DND-41 (cell line): Measurements from ENCODE around the gene C6orf62.
"Not testable (repeated sequence)": the region's sequence is repeated elsewhere in the genome, so short reads cannot be mapped to it uniquely, and the experiment has no call there.

Source experiments
- ATAC-seq: fragments of 200-7000 bp; cut with Tn5 transposase; 3 replicates; pipeline ENCODE4 v1.9.1; 2021; ENCODE audit warnings: low read depth; ENCODE audit not compliant: insufficient read depth
- DNase-seq: peaks from one replicate; pipeline ENCODE4 v3.0.0-alpha.2; 2020
- H2AFZ ChIP-seq: 2 replicates; pipeline ENCODE4 v1.6.0; 2012; ENCODE audit warnings: low read depth, low read length
- H3K27ac ChIP-seq: 2 replicates; pipeline ENCODE4 v1.5.1; 2012; ENCODE audit warnings: low read length, inconsistent platforms
- H3K27me3 ChIP-seq: fragments of 200-600 bp; sonication (generic); 2 replicates; pipeline ENCODE4 v1.6.0; 2012; ENCODE audit warnings: low read length, mild to moderate bottlenecking, inconsistent platforms; ENCODE audit not compliant: insufficient read depth, poor library complexity
- H3K36me3 ChIP-seq: 2 replicates; pipeline ENCODE4 v1.5.1; 2012; ENCODE audit warnings: low read length, inconsistent platforms; ENCODE audit not compliant: insufficient read depth
- H3K4me1 ChIP-seq: 2 replicates; pipeline ENCODE4 v1.5.1; 2012; ENCODE audit warnings: mild to moderate bottlenecking, low read length; ENCODE audit not compliant: insufficient read depth
- H3K4me2 ChIP-seq: 2 replicates; pipeline ENCODE4 v1.6.0; 2012; ENCODE audit warnings: mild to moderate bottlenecking, moderate library complexity, low read length, inconsistent platforms; ENCODE audit not compliant: insufficient read depth
- H3K4me3 ChIP-seq, 2 experiments: fragments of 200-600 bp in 1 of 2; shearing (Covaris generic) in 1 of 2; 2 replicates each; pipeline ENCODE4 v1.5.1; 2012 to 2016; ENCODE audit warnings: inconsistent platforms in 2 of 2, low read length in 2 of 2, mild to moderate bottlenecking in 2 of 2, low read depth in 1 of 2, moderate library complexity in 1 of 2
- H3K79me2 ChIP-seq: 2 replicates; pipeline ENCODE4 v1.6.0; 2012; ENCODE audit warnings: low read length, inconsistent platforms; ENCODE audit not compliant: insufficient read depth
- H3K9ac ChIP-seq: 2 replicates; pipeline ENCODE4 v1.6.0; 2012; ENCODE audit warnings: low read depth, mild to moderate bottlenecking, inconsistent platforms, low read length, moderate library complexity
- H3K9me3 ChIP-seq: 2 replicates; pipeline ENCODE4 v1.5.1; 2012; ENCODE audit warnings: low read length, moderate library complexity, mild to moderate bottlenecking, inconsistent platforms; ENCODE audit not compliant: insufficient read depth, severe bottlenecking
- H4K20me1 ChIP-seq: 2 replicates; pipeline ENCODE4 v1.6.0; 2012; ENCODE audit warnings: low read length; ENCODE audit not compliant: insufficient read depth
- EZH2 ChIP-seq: IDR thresholded peaks from 3 replicates; pipeline ENCODE4 v1.6.1; 2012; ENCODE audit warnings: borderline replicate concordance, low read depth, mild to moderate bottlenecking, moderate library complexity, low read length, inconsistent platforms; ENCODE audit not compliant: severe bottlenecking
- TF ChIP-seq, protein P1 (sequence below): IDR thresholded peaks from 2 replicates; pipeline ENCODE4 v1.5.1; 2012; ENCODE audit warnings: borderline replicate concordance, low read length, moderate library complexity, mild to moderate bottlenecking; ENCODE audit not compliant: poor library complexity, severe bottlenecking; ENCODE audit errors: extremely low read depth

C6orf62 gene

GRCh38 chr6:24759718-24760117, 40.8 kb upstream of the C6orf62 start:
- H3K4me3 ChIP-seq = no peak overlapping the region
- no peaks in the 10 kb centered on the region for H3K9me3 ChIP-seq
- no peak overlapping the region for H3K27ac ChIP-seq
- no peak for DNase-seq
- H2AFZ ChIP-seq = no peak overlapping the region
- no peaks in the 10 kb centered on the region for H4K20me1 ChIP-seq
- ATAC-seq = no peak
- no peak overlapping the region for H3K9ac ChIP-seq
- H3K4me2 ChIP-seq = no peak overlapping the region
- TF ChIP-seq EZH2 = no peak
- TF ChIP-seq, protein P1, sequence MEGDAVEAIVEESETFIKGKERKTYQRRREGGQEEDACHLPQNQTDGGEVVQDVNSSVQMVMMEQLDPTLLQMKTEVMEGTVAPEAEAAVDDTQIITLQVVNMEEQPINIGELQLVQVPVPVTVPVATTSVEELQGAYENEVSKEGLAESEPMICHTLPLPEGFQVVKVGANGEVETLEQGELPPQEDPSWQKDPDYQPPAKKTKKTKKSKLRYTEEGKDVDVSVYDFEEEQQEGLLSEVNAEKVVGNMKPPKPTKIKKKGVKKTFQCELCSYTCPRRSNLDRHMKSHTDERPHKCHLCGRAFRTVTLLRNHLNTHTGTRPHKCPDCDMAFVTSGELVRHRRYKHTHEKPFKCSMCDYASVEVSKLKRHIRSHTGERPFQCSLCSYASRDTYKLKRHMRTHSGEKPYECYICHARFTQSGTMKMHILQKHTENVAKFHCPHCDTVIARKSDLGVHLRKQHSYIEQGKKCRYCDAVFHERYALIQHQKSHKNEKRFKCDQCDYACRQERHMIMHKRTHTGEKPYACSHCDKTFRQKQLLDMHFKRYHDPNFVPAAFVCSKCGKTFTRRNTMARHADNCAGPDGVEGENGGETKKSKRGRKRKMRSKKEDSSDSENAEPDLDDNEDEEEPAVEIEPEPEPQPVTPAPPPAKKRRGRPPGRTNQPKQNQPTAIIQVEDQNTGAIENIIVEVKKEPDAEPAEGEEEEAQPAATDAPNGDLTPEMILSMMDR = no peak
- no peaks in the 10 kb centered on the region for H3K4me1 ChIP-seq
- H3K27me3 ChIP-seq = no peaks in the 10 kb centered on the region
- no peaks in the 10 kb centered on the region for H3K79me2 ChIP-seq
- no peaks in the 10 kb centered on the region for H3K36me3 ChIP-seq

DNA sequence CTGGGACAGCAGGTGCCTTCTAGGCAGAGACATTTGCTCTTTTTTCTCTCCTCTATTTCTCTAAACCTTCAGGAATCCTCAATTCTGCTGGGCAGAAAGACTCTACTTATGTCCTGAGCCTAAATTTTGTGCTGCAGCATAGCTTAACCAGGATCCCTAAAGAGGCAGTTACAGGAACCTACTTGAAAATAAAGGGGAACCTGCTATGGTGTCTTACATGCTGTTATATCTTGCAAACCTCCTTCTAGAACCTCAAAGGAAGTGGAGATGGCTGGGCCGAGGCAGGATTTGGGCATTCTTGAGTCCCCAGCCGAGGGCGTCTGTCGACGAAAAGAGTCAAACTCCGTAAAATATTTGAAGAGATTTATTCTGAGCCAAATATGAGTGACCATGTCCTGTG, 38.7 kb upstream of the C6orf62 start:
- no peaks in the 10 kb centered on the region for H3K79me2 ChIP-seq
- H3K4me3 ChIP-seq = no peak overlapping the region
- no peak for DNase-seq
- H3K4me1 ChIP-seq = no peaks in the 10 kb centered on the region
- H4K20me1 ChIP-seq = no peaks in the 10 kb centered on the region
- H3K4me2 ChIP-seq = no peak overlapping the region
- no peaks in the 10 kb centered on the region for H3K9me3 ChIP-seq
- no peak overlapping the region for H3K27ac ChIP-seq
- H3K36me3 ChIP-seq = no peaks in the 10 kb centered on the region
- H3K9ac ChIP-seq = no peak overlapping the region
- ATAC-seq = no peak
- 0 out of 2 replicates have a peak overlapping the region, but pooled peaks have one; percentile 19 for H2AFZ ChIP-seq
- TF ChIP-seq, protein P1 = no peak
- no peak for TF ChIP-seq EZH2
- no peaks in the 10 kb centered on the region for H3K27me3 ChIP-seq

- ATAC-seq = no peak
- H3K27ac ChIP-seq = no peak overlapping the region
- no peak for TF ChIP-seq EZH2
- TF ChIP-seq, protein P1 = no peak
- no peak overlapping the region for H3K4me2 ChIP-seq
- H3K9me3 ChIP-seq = no peaks in the 10 kb centered on the region
- H3K4me1 ChIP-seq = no peaks in the 10 kb centered on the region
- no peaks in the 10 kb centered on the region for H4K20me1 ChIP-seq
- H3K4me3 ChIP-seq = no peak overlapping the region
- no peaks in the 10 kb centered on the region for H3K36me3 ChIP-seq
- DNase-seq = no peak
- no peaks in the 10 kb centered on the region for H3K79me2 ChIP-seq
- H3K27me3 ChIP-seq = peaks cover 2% of the 10 kb centered on the region
- no peak overlapping the region for H2AFZ ChIP-seq
- H3K9ac ChIP-seq = no peak overlapping the region
These were observed 36.3 kb upstream of the C6orf62 start for GRCh38 chr6:24755279-24755678.

DNA sequence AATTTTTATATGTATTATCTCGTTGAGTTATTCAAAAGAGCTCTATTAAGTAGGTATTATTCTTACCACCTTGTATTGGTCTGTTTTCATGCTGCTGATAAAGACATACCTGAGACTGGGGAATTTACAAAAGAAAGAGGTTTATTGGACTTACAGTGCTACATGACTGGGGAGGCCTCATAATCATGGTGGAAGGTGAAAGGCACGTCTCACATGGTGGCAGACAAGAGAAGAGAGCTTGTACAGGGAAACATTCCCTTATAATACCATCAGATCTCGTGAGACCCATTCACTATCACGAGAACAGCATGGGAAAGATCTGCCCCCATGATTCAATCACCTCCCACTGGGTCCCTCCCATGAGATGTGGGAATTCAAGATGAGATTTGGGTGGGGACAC, 35.4 kb upstream of the C6orf62 start:
- not testable (repeated sequence) for ATAC-seq, H3K79me2 ChIP-seq, DNase-seq, H3K27ac ChIP-seq, H3K4me2 ChIP-seq, H3K9ac ChIP-seq, H4K20me1 ChIP-seq, H3K4me1 ChIP-seq, H3K4me3 ChIP-seq, H3K36me3 ChIP-seq, H2AFZ ChIP-seq, H3K27me3 ChIP-seq, H3K9me3 ChIP-seq
